ENCODE data around the gene EYA2. TPM values are rescaled to one million over a fixed set of nuclear protein-coding genes. Genes with fewer than 3 reads are reported as not detected.
A peak's percentile ranks its signal among the peaks of the same experiment; 100 is the strongest.

The EYA2 gene
- total RNA-seq, 3 donors from 2014 or later (not counting 1 experiment from before 2014, with no cell fraction given) = 0.30 TPM; not detected in 2

- Histone ChIP-seq H3K9me3 (ENCODE audit: control insufficient read depth, insufficient read depth, low read length) (no peaks in the 10 kb centered on the region), H3K36me3 (ENCODE audit: control insufficient read depth, insufficient read depth, low read length) (no peaks in the 10 kb centered on the region), H3K27me3 (ENCODE audit: control insufficient read depth, insufficient read depth, low read length) (no peaks in the 10 kb centered on the region), H3K4me3 (ENCODE audit: low read length) (no peak overlapping the region), H3K4me1 (ENCODE audit: control insufficient read depth, insufficient read depth, low read length) (no peaks in the 10 kb centered on the region), H3K27ac (ENCODE audit: low read length) (no peak overlapping the region)
- DNase-seq (no peak), ATAC-seq (peak in 1 of 3 donors; percentile 30)
- no peak for TF ChIP-seq CTCF (IDR thresholded peaks at IDR 0.05)
- Mint-ChIP-seq H3K27me3 (ENCODE audit: low read depth in 2 of 2) (peaks cover 4 to 12% of the 10 kb centered on the region in 2 donors), H3K27ac (no peak overlapping the region), H3K4me1 (no peaks in the 10 kb centered on the region), H3K36me3 (no peaks in the 10 kb centered on the region), H3K4me3 (no peak overlapping the region), H3K9me3 (no peaks in the 10 kb centered on the region)
- WGBS (ENCODE audit: insufficient coverage) = 92% methylated on average over 5 of the region's 7 CpGs
- intact Hi-C loops (cut with micrococcal nuclease) = no loop called here
These were observed 193.7 kb downstream of the EYA2 start for GRCh38 chr20:47088335-47088734.

GRCh38 chr20:47089151-47089550, 194.5 kb downstream of the EYA2 start:
- H3K27me3 Mint-ChIP-seq (ENCODE audit: low read depth in 2 of 2) = peaks cover 6 to 19% of the 10 kb centered on the region in 2 donors

GRCh38 chr20:47090835-47091234, 196.2 kb downstream of the EYA2 start:
- Histone ChIP-seq H3K36me3 (ENCODE audit: control insufficient read depth, insufficient read depth, low read length) (no peaks in the 10 kb centered on the region), H3K27ac (ENCODE audit: low read length) (no peak overlapping the region), H3K27me3 (ENCODE audit: control insufficient read depth, insufficient read depth, low read length) (no peaks in the 10 kb centered on the region), H3K9me3 (ENCODE audit: control insufficient read depth, insufficient read depth, low read length) (no peaks in the 10 kb centered on the region), H3K4me3 (ENCODE audit: low read length) (no peak overlapping the region), H3K4me1 (ENCODE audit: control insufficient read depth, insufficient read depth, low read length) (no peaks in the 10 kb centered on the region)
- intact Hi-C loops (cut with micrococcal nuclease) = no loop called here
- WGBS (ENCODE audit: insufficient coverage) = 82% methylated on average over 5 of the region's 5 CpGs
- Mint-ChIP-seq H3K4me3 (no peak overlapping the region), H3K4me1 (no peaks in the 10 kb centered on the region), H3K36me3 (peaks cover 6% of the 10 kb centered on the region), H3K27me3 (ENCODE audit: low read depth in 2 of 2) (peaks cover 8 to 34% of the 10 kb centered on the region in 2 donors), H3K9me3 (peaks cover 0 to 2% of the 10 kb centered on the region in 2 donors), H3K27ac (no peak overlapping the region)
- ATAC-seq = no peak
- DNase-seq = no peak
- no peak for TF ChIP-seq CTCF (IDR thresholded peaks at IDR 0.05)

More at GRCh38 chr20:47089151-47089550, 194.5 kb downstream of the EYA2 start:
- TF ChIP-seq CTCF (IDR thresholded peaks at IDR 0.05) = no peak
- no peak overlapping the region for H3K4me3 ChIP-seq (ENCODE audit: low read length)
- no peak overlapping the region for H3K27ac ChIP-seq (ENCODE audit: low read length)
- H3K27me3 ChIP-seq (ENCODE audit: control insufficient read depth, insufficient read depth, low read length) = no peaks in the 10 kb centered on the region
- no peak overlapping the region for H3K4me3 Mint-ChIP-seq
- H3K27ac Mint-ChIP-seq = no peak overlapping the region
- H3K4me1 Mint-ChIP-seq = no peaks in the 10 kb centered on the region
- no peaks in the 10 kb centered on the region for H3K36me3 ChIP-seq (ENCODE audit: control insufficient read depth, insufficient read depth, low read length)
- no peaks in the 10 kb centered on the region for H3K9me3 ChIP-seq (ENCODE audit: control insufficient read depth, insufficient read depth, low read length)
- intact Hi-C loops (cut with micrococcal nuclease) = no loop called here
- no peak for ATAC-seq
- H3K4me1 ChIP-seq (ENCODE audit: control insufficient read depth, insufficient read depth, low read length) = no peaks in the 10 kb centered on the region
- 95% methylated on average over 15 of the region's 15 CpGs for WGBS (ENCODE audit: insufficient coverage)
- H3K36me3 Mint-ChIP-seq = no peaks in the 10 kb centered on the region
- no peak for DNase-seq
- no peaks in the 10 kb centered on the region for H3K9me3 Mint-ChIP-seq

- intact Hi-C loops (cut with micrococcal nuclease) = no loop called here
- H3K9me3 ChIP-seq (ENCODE audit: control insufficient read depth, insufficient read depth, low read length) = no peaks in the 10 kb centered on the region
- ATAC-seq (no peak), DNase-seq (no peak)
- Mint-ChIP-seq H3K4me3 (no peak overlapping the region), H3K9me3 (peaks cover 0 to 2% of the 10 kb centered on the region in 2 donors), H3K27me3 (ENCODE audit: low read depth in 2 of 2) (peaks cover 13 to 56% of the 10 kb centered on the region in 2 donors), H3K27ac (no peak overlapping the region), H3K4me1 (no peaks in the 10 kb centered on the region), H3K36me3 (peaks cover 7% of the 10 kb centered on the region)
- H3K4me3 ChIP-seq (ENCODE audit: low read length) = no peak overlapping the region
- no peaks in the 10 kb centered on the region for H3K4me1 ChIP-seq (ENCODE audit: control insufficient read depth, insufficient read depth, low read length)
- no peaks in the 10 kb centered on the region for H3K36me3 ChIP-seq (ENCODE audit: control insufficient read depth, insufficient read depth, low read length)
- no peak for TF ChIP-seq CTCF (IDR thresholded peaks at IDR 0.05)
- H3K27me3 ChIP-seq (ENCODE audit: control insufficient read depth, insufficient read depth, low read length) = no peaks in the 10 kb centered on the region
- no peak overlapping the region for H3K27ac ChIP-seq (ENCODE audit: low read length)
- 88% methylated on average over 13 of the region's 13 CpGs for WGBS (ENCODE audit: insufficient coverage)
These were observed 198.8 kb downstream of the EYA2 start for GRCh38 chr20:47093320-47093966.

Measured in natural killer cell (primary cell).